ENCODE measurements around the gene XRCC5. TPM values are rescaled to one million over a fixed set of nuclear protein-coding genes. Genes with fewer than 3 reads are reported as not detected.

XRCC5 gene
- total RNA-seq, 1 experiment from 2014 or later, result 618 TPM

DNA sequence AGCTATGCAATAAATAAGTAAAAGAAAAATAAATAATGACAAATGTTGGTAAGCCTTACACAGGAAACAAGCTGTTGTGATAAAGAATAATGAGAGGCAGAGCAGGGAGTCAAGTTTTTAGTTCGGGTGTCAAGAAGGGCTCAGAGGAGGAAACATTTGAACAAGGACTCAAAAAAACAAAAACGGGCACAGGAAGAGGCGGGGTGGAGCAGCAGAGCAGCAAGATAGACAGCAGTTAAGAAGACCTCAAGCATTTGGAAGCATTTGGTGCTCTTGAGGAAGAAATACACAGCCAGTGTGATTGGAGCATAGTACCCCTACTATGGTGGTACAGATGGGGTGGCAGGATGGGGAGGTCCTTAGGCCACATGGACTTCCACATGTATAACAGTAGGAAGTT is 24.6 kb upstream of the XRCC5 start:
- TF ChIP-seq CTCF (conservative IDR thresholded peaks at IDR 0.05), result no peak
- Histone ChIP-seq H3K27me3 (ENCODE audit: insufficient read depth, low read length) (no peaks in the 10 kb centered on the region; the same call in 1 of the 2 replicates), H2BK15ac (ENCODE audit: low read depth, low read length) (no peak overlapping the region), H2BK120ac (ENCODE audit: low read depth, low read length, poor library complexity, severe bottlenecking) (no peak overlapping the region), H2BK5ac (ENCODE audit: insufficient read length, low read length) (no peak overlapping the region), H3K4me2 (ENCODE audit: insufficient read depth, insufficient read length, low read length) (no peak overlapping the region), H2AK5ac (ENCODE audit: insufficient read length, low read length) (no peak overlapping the region), H3K79me2 (ENCODE audit: insufficient read depth, low read length) (no peaks in the 10 kb centered on the region), H3K9me3 (ENCODE audit: control insufficient read depth, low read depth, low read length) (no peaks in the 10 kb centered on the region), H3K23ac (ENCODE audit: insufficient read length, low read depth, low read length) (no peak overlapping the region), H3T11ph (ENCODE audit: low read length) (no peak overlapping the region), H4K8ac (replicated peaks; ENCODE audit: insufficient read length, low read depth, low read length) (no peak overlapping the region), H3K4ac (ENCODE audit: low read depth, low read length) (no peak overlapping the region), H4K91ac (ENCODE audit: insufficient read length, low read depth, low read length) (no peak overlapping the region), H3K4me1 (ENCODE audit: insufficient read depth, low read length) (peaks cover 12% of the 10 kb centered on the region), H2BK12ac (ENCODE audit: insufficient read length, low read depth, low read length) (no peak overlapping the region), H2BK20ac (ENCODE audit: low read depth, low read length, poor library complexity, severe bottlenecking) (no peak overlapping the region), H2AFZ (ENCODE audit: low read length) (no peak overlapping the region), H3K23me2 (ENCODE audit: insufficient read length, low read depth, low read length, poor library complexity, severe bottlenecking) (peaks cover 15% of the 10 kb centered on the region), H3K27ac (ENCODE audit: insufficient read length, low read depth, low read length) (no peak overlapping the region), H3K18ac (ENCODE audit: insufficient read length, low read depth, low read length) (no peak overlapping the region), H3K14ac (ENCODE audit: insufficient read depth, low read length) (no peak overlapping the region; the same call in 1 of the 2 replicates), H4K5ac (ENCODE audit: insufficient read length, low read depth, low read length) (no peak overlapping the region), H3K56ac (ENCODE audit: insufficient read length, low read depth, low read length) (no peak overlapping the region), H4K20me1 (ENCODE audit: control insufficient read depth, insufficient read depth, insufficient read length) (no peaks in the 10 kb centered on the region), H3K79me1 (ENCODE audit: insufficient read depth, low read depth, low read length, poor library complexity, severe bottlenecking) (no peaks in the 10 kb centered on the region), H3K9ac (ENCODE audit: extremely low read depth, insufficient read length, low read length) (no peak overlapping the region)
- Mint-ChIP-seq H3K9me3 (no peaks in the 10 kb centered on the region), H3K4me3 (peak overlapping the region in 1 of 2 experiments; percentile 4; a peak in 1 of 5 replicates), H3K27ac (peak overlapping the region in 2 of 3 experiments; percentile 3 to 33; a peak in 4 of 7 replicates), H3K36me3 (ENCODE audit: insufficient read depth in 1 of 3, low read depth in 3 of 3) (no peaks in the 10 kb centered on the region; a peak in 3 of 7 replicates), H3K4me1 (peaks cover 31 to 37% of the 10 kb centered on the region in 2 experiments), H3K27me3 (ENCODE audit: low read depth) (no peaks in the 10 kb centered on the region; the same call in 1 of the 2 replicates)
- WGBS (ENCODE audit: extremely low coverage, insufficient read length, low lambda C conversion rate), result no CpG with 5 or more reads among the region's 3 CpGs
- DNase-seq, result no peak
